GM12864 (cell line): ENCODE data around the gene PAIP2.

Experiments used
- DNase-seq: peaks from one replicate; pipeline ENCODE4 v3.0.0-alpha.2; 2011; ENCODE audit warnings: low read depth
- H3K4me3 ChIP-seq: 2 replicates; pipeline ENCODE4 v1.5.1; 2011; ENCODE audit warnings: mild to moderate bottlenecking, low read depth, low read length, control low read depth
- TF ChIP-seq, protein P1 (sequence below): IDR thresholded peaks from 2 replicates; pipeline ENCODE4 v1.5.1; 2011; ENCODE audit warnings: low read depth, mild to moderate bottlenecking, moderate library complexity, low read length, control low read depth, inconsistent platforms; ENCODE audit errors: missing control alignments

The PAIP2 gene

DNA sequence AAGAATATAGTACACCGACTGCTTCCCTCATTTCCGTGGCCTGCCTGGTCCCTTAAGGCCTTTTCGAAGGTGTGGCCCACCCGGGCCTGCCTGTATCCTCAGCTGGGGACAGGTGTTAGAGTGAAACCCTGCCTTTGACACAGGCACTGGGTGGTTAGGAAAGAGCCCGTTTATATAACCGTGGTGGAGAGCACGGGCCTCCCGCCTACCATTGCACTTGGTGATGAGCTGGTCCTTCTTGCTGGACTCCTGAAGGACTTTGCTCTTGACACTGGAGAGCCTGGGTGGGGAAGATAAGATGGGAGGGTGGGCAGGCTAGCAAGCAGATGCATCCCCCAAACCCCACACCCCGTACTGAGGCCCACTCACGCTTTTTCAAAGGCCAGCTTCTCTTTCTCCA lies 59.9 kb downstream of the PAIP2 start:
- no peak overlapping the region for H3K4me3 ChIP-seq
- no peak for DNase-seq
- TF ChIP-seq, protein P1, sequence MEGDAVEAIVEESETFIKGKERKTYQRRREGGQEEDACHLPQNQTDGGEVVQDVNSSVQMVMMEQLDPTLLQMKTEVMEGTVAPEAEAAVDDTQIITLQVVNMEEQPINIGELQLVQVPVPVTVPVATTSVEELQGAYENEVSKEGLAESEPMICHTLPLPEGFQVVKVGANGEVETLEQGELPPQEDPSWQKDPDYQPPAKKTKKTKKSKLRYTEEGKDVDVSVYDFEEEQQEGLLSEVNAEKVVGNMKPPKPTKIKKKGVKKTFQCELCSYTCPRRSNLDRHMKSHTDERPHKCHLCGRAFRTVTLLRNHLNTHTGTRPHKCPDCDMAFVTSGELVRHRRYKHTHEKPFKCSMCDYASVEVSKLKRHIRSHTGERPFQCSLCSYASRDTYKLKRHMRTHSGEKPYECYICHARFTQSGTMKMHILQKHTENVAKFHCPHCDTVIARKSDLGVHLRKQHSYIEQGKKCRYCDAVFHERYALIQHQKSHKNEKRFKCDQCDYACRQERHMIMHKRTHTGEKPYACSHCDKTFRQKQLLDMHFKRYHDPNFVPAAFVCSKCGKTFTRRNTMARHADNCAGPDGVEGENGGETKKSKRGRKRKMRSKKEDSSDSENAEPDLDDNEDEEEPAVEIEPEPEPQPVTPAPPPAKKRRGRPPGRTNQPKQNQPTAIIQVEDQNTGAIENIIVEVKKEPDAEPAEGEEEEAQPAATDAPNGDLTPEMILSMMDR, result no peak

DNA sequence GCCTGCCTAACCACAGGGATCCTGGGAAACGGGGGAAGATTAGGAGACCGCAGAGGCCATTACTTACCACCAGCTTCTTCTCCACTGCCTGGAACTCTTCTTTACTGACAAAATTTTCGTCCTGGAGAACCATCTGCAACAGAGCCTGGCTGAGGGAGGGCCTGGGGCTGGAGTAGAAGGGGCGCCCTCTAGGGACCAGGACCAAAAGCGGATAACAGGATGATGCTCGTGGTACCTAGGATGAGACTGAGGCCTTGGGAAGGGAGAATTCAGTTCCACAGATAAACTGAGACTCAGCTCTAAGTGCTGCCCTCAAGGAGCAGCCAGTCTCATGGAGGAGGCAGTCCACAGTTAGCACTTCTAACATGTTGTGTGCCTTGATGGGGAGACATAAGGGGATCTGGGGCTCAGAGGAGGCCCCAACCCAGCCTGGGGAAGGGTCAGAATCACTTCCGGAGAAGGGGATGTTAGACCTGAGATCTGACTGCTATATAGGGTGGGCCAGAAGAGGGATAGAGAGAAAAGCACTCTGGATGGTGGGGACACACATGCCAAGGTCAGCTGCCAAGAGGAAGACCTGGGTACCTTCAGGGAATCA lies 61.0 kb downstream of the PAIP2 start:
- TF ChIP-seq, protein P1, result peak; percentile 73
- no peak for DNase-seq
- H3K4me3 ChIP-seq, result no peak overlapping the region

DNA sequence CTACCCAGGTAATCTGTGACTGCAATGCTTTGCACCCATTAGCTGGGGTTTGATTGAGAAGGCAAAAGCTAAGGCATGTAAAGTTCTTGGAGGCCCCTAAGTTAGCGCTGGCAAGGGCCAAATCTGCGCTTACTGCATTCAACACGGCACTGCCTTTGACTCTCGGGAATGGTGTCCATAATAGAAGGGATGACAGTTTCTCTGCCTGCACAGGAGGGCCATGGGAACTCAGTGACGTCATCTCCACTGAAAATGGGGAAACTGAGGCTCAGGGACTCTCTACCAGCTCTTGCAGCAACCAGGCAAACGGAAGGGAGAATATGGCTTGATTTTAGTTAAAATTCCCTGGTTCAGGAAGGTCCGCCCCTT lies 61.7 kb downstream of the PAIP2 start:
- TF ChIP-seq, protein P1, result no peak
- no peak for DNase-seq
- H3K4me3 ChIP-seq, result peak overlapping the region; percentile 68

DNA sequence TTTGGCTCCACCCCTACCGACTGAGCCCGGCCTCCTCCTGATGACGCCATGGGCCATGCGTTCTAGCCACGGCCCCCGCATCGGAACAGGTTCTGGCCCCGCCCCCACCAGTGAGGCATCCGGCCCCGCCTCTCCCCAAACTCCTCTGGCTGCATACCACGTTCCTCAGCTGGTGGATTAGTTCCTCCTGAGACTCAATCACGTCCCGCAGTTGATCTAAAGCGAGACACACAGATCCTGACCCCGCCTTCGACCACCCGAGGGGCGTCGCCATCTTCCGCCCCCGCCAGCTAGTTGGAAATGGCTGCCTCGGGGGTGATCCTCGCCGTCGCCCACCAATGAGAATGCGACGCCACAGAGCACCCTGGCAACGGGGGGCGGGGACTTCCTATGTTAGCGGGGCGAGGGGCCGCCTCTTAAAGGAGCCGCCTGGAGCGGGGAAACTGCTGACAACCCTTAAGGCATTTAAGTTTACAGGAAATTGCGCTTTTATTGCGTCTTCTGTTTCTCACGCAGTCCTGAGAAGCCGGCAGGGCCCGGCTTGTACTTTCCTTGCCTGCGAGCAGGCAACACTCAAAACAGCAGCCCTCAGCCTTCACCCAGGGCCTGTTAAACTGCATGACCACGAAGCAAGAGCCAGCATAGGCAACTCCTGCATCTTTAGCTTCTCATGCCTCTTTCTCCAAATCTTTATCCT lies 62.3 kb downstream of the PAIP2 start, which contains the start of gene SPATA24:
Gene SPATA24 (minus strand): TSS at position 303 of the 697 bp plus-strand sequence. CDS start 29 bp downstream, at position 274.
- TF ChIP-seq, protein P1, result no peak
- peak; percentile 93 for DNase-seq
- H3K4me3 ChIP-seq, result peak within 1 kb of the TSS; percentile 68

DNA sequence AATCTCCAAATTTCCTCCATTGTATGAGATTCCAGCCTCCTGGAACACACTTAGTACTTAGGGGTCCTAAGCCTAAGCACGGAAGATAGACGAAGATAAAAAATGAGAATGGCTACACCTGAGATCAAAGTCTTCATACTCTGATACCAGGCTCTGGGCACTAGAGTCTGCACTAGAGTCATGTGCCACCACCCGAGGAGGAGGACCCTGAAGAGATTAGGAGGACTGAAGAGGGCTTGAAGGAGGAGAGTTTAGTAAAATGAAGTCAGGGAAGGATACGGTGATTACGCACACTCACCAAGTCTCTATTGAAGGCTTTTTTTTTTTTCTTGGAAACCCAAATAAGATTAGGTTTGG lies 62.8 kb downstream of the PAIP2 start:
- H3K4me3 ChIP-seq, result peak overlapping the region; percentile 68; the same call in 1 of the 2 replicates
- TF ChIP-seq, protein P1, result no peak
- no peak for DNase-seq

DNA sequence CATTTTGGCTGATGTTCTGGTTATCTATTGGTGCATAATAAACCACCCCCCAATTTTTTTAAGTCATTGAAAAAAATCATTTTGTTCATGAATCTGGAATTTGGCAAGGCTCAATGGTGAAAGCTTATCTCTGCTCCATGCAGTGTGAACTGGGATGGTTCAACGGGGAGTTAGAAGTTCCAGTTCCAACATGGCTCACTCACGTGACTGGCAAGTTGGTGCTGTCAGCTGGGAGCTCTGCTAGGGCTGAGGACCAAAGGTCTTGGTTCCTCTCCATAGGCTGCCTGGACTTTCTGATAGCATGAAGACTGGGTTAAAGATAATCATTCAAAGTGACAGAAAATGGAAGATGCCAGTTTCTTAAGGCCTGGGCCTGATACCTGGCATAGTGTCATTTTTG lies 65.3 kb downstream of the PAIP2 start:
- no peak overlapping the region for H3K4me3 ChIP-seq
- no peak for DNase-seq
- TF ChIP-seq, protein P1, result no peak

DNA sequence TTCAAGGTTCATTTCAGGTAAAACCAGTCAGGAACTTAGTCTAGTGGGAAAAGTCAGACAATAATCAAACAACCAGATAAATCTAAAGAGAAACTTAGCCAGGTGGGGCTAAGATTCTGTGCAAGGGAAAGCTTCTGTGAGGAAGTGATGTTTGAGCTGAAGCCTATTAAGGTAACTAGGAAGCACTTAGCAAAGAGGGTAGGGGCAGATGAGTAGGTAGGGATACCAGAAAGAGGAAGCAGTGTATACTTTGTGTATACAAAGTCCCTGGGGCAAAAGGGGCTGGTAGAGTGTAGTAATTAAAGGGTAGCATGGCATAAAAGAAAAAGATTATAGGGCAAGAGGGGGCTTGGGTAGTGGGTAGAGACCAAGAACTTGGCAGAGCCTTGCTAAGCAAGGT lies 65.9 kb downstream of the PAIP2 start:
- no peak overlapping the region for H3K4me3 ChIP-seq
- TF ChIP-seq, protein P1, result no peak
- DNase-seq, result no peak
